ENCODE results near the gene IL16.

DNA sequence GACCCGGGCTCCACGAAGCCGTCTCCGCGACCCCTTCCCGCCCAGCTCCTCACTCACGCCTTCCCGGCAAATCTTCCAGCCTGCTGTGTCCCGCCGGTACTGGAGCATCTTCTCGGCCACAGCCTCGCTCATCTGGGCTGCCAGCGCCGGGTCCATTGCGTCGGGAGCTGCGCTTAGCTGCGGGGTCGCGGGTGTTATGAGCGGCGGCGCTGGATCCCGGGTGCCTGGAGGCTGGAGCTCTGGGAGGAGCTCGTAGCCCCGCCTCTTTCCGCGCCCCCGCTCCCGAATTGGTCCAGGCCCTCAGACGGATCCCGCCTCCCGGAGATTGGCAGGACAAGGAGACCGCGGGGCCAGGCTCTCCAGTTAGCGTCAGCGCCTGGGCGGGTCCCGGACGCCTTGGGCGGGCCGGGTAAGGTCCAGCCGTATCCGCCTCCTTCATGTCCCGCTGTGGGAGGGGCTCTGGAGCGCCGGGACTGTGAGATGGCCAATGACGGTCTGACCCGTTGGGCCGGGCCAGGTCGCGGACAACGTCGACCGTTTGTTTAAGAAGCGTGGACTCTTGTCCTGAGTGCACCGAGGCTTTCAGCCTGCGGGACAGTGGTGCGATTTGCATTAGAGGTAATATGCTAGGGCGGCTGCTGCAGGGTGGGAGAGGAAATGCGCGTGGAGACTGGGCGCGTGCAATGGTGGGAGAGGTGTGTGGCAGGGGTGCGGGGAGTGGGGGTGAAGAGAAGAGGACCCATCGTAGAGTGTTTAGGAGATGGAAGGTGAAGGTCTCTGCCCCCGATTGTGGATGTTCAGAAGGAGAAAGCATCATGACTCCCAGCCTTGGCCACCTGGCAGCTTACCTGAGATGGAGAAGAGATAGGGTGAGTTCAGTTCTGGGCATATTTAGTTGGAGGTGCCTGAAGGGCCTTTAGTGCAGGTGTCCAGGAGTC, 127.5 kb downstream of the IL16 start, which contains the start of gene STARD5:
- TF ChIP-seq, protein P1, sequence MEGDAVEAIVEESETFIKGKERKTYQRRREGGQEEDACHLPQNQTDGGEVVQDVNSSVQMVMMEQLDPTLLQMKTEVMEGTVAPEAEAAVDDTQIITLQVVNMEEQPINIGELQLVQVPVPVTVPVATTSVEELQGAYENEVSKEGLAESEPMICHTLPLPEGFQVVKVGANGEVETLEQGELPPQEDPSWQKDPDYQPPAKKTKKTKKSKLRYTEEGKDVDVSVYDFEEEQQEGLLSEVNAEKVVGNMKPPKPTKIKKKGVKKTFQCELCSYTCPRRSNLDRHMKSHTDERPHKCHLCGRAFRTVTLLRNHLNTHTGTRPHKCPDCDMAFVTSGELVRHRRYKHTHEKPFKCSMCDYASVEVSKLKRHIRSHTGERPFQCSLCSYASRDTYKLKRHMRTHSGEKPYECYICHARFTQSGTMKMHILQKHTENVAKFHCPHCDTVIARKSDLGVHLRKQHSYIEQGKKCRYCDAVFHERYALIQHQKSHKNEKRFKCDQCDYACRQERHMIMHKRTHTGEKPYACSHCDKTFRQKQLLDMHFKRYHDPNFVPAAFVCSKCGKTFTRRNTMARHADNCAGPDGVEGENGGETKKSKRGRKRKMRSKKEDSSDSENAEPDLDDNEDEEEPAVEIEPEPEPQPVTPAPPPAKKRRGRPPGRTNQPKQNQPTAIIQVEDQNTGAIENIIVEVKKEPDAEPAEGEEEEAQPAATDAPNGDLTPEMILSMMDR (IDR thresholded peaks at IDR 0.05; ENCODE audit: low read depth, low read length, missing input control): no peak
- TF ChIP-seq, protein P2, sequence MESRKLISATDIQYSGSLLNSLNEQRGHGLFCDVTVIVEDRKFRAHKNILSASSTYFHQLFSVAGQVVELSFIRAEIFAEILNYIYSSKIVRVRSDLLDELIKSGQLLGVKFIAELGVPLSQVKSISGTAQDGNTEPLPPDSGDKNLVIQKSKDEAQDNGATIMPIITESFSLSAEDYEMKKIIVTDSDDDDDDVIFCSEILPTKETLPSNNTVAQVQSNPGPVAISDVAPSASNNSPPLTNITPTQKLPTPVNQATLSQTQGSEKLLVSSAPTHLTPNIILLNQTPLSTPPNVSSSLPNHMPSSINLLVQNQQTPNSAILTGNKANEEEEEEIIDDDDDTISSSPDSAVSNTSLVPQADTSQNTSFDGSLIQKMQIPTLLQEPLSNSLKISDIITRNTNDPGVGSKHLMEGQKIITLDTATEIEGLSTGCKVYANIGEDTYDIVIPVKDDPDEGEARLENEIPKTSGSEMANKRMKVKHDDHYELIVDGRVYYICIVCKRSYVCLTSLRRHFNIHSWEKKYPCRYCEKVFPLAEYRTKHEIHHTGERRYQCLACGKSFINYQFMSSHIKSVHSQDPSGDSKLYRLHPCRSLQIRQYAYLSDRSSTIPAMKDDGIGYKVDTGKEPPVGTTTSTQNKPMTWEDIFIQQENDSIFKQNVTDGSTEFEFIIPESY (IDR thresholded peaks at IDR 0.05): peak; percentile 71
- TF ChIP-seq JUND (IDR thresholded peaks at IDR 0.05) (peak; percentile 55 to 60), HNF4G (IDR thresholded peaks at IDR 0.05) (peak; percentile 86), GABPA (IDR thresholded peaks at IDR 0.05 in 1 of 2, conservative IDR thresholded peaks at IDR 0.05 in 1 of 2) (peak in 1 of 2 donors; percentile 67), YY1 (IDR thresholded peaks at IDR 0.05) (peak; percentile 92), TAF1 (conservative IDR thresholded peaks at IDR 0.05) (peak; percentile 99), RAD21 (IDR thresholded peaks at IDR 0.05) (peak; percentile 35 to 58), MAX (IDR thresholded peaks at IDR 0.05) (peak; percentile 65), RXRA (IDR thresholded peaks at IDR 0.05) (peak; percentile 83), EGR1 (IDR thresholded peaks at IDR 0.05; ENCODE audit: low read depth in 2 of 2) (peak in 1 of 2 donors; percentile 42)

Measured in liver (tissue), 3 donors.